Activated CD8-positive, alpha-beta memory T cell treated with anti-CD3 and anti-CD28 coated beads for 36 hours (primary cell): ENCODE data around the gene MRGPRE. TPM values are rescaled to one million over a fixed set of nuclear protein-coding genes. Genes with fewer than 3 reads are reported as not detected.

Source experiments
- CTCF ChIA-PET: fragments of 350-600 bp; sonication (Branson Sonifier 250); formaldehyde crosslinking; loops from one replicate; lab custom pipeline; 2021; ENCODE audit warnings: antibody characterized with exemption; lab: Charles Lee
- POLR2A ChIA-PET: fragments of 350-600 bp; sonication (Branson Sonifier 250); formaldehyde crosslinking; loops from one replicate; lab custom pipeline; 2021; ENCODE audit warnings: antibody characterized with exemption; lab: Charles Lee
- total RNA-seq, 2 experiments: library from RNA; stranded (reverse); gene quantifications; one replicate each; pipeline ENCODE4 v1.2.3, GENCODE V29; 2021

MRGPRE gene
- total RNA-seq, 2 experiments from 2014 or later = not detected

- ChIA-PET POLR2A (no interaction called here), CTCF (no interaction called here)
Observed at GRCh38 chr11:3200388-3201111, 31.7 kb downstream of the MRGPRE start.

GRCh38 chr11:3199537-3200295 lies 32.5 kb downstream of the MRGPRE start:
- ChIA-PET POLR2A (no interaction called here), CTCF (no interaction called here)

GRCh38 chr11:3198815-3199214 lies 33.4 kb downstream of the MRGPRE start:
- ChIA-PET CTCF (no interaction called here), POLR2A (no interaction called here)

- ChIA-PET POLR2A (no interaction called here), CTCF (interaction anchor here (0.9 kb wide), 1 partner anchor 105 kb away, joined by 3 read pairs; no protein-coding TSS in a partner anchor)
Observed at GRCh38 chr11:3197878-3198528, 34.2 kb downstream of the MRGPRE start.

- POLR2A ChIA-PET = no interaction called here
Observed at GRCh38 chr11:3197044-3197695, 35.0 kb downstream of the MRGPRE start.

GRCh38 chr11:3196161-3197043 lies 35.8 kb downstream of the MRGPRE start:
- CTCF ChIA-PET = no interaction called here
- POLR2A ChIA-PET = no interaction called here

More at GRCh38 chr11:3197044-3197695, 35.0 kb downstream of the MRGPRE start:
- CTCF ChIA-PET = interaction anchor here (0.9 kb wide), 1 partner anchor 105 kb away, joined by 3 read pairs; no protein-coding TSS in a partner anchor

- ChIA-PET CTCF (no interaction called here), POLR2A (no interaction called here)
Observed at GRCh38 chr11:3195251-3196160, 36.7 kb downstream of the MRGPRE start.

- ChIA-PET POLR2A (no interaction called here), CTCF (no interaction called here)
Observed at GRCh38 chr11:3194016-3194816, 38.0 kb downstream of the MRGPRE start.

- ChIA-PET CTCF (no interaction called here), POLR2A (no interaction called here)
Observed at GRCh38 chr11:3193373-3194015, 38.7 kb downstream of the MRGPRE start.

GRCh38 chr11:3192511-3193372 lies 39.5 kb downstream of the MRGPRE start:
- ChIA-PET POLR2A (no interaction called here), CTCF (no interaction called here)

- ChIA-PET POLR2A (no interaction called here), CTCF (no interaction called here)
Observed at GRCh38 chr11:3191586-3192324, 40.5 kb downstream of the MRGPRE start.

- POLR2A ChIA-PET = no interaction called here
Observed at GRCh38 chr11:3190600-3190999, 41.6 kb downstream of the MRGPRE start.

GRCh38 chr11:3189886-3190583 lies 42.2 kb downstream of the MRGPRE start:
- ChIA-PET CTCF (no interaction called here), POLR2A (no interaction called here)

More at GRCh38 chr11:3190600-3190999, 41.6 kb downstream of the MRGPRE start:
- CTCF ChIA-PET = no interaction called here

GRCh38 chr11:3189196-3189843 lies 42.9 kb downstream of the MRGPRE start:
- POLR2A ChIA-PET = no interaction called here
- CTCF ChIA-PET = no interaction called here
